Endothelial cell (in vitro differentiated cells): ENCODE results near the gene ADAMTS2. TPM values are rescaled to one million over a fixed set of nuclear protein-coding genes. Genes with fewer than 3 reads are reported as not detected.

Experiments used
- DNase-seq: peaks from one replicate; pipeline ENCODE4 v3.0.0; 2021; ENCODE audit warnings: low spot score
- H3K27ac Mint-ChIP-seq: one replicate; pipeline ENCODE4 v1.8.0; 2021; ENCODE audit warnings: mixed read lengths, inconsistent platforms; ENCODE audit not compliant: unreplicated experiment
- H3K27me3 Mint-ChIP-seq: one replicate; pipeline ENCODE4 v1.8.0; 2021; ENCODE audit warnings: mild to moderate bottlenecking, moderate library complexity, mixed read lengths, inconsistent platforms; ENCODE audit not compliant: unreplicated experiment
- H3K36me3 Mint-ChIP-seq: one replicate; pipeline ENCODE4 v1.8.0; 2021; ENCODE audit warnings: mild to moderate bottlenecking, low read depth, mixed read lengths, inconsistent platforms; ENCODE audit not compliant: unreplicated experiment
- H3K4me1 Mint-ChIP-seq: one replicate; pipeline ENCODE4 v1.8.0; 2021; ENCODE audit warnings: mild to moderate bottlenecking, mixed read lengths, inconsistent platforms; ENCODE audit not compliant: unreplicated experiment
- H3K4me3 Mint-ChIP-seq: one replicate; pipeline ENCODE4 v1.8.0; 2021; ENCODE audit warnings: mild to moderate bottlenecking, mixed read lengths, inconsistent platforms; ENCODE audit not compliant: unreplicated experiment
- H3K9me3 Mint-ChIP-seq: one replicate; pipeline ENCODE4 v1.8.0; 2021; ENCODE audit warnings: mixed read lengths, inconsistent platforms; ENCODE audit not compliant: unreplicated experiment
- CTCF ChIP-seq: fragments of 200-600 bp; sonication (generic); IDR thresholded peaks from one replicate; pipeline ENCODE4 v1.5.0; 2021; ENCODE audit warnings: antibody characterized with exemption; ENCODE audit not compliant: unreplicated experiment
- total RNA-seq: library from RNA; stranded (reverse); fragmentation: NEBNext Ultra II Directional; extraction: Animal tissue kit (Norgen Biotek cat#: 25700); gene quantifications from one replicate; pipeline ENCODE4 v1.2.1, GENCODE V29; 2021; ENCODE audit not compliant: unreplicated experiment

The ADAMTS2 gene
- total RNA-seq, 1 donor from 2014 or later: 1.5 TPM

DNA sequence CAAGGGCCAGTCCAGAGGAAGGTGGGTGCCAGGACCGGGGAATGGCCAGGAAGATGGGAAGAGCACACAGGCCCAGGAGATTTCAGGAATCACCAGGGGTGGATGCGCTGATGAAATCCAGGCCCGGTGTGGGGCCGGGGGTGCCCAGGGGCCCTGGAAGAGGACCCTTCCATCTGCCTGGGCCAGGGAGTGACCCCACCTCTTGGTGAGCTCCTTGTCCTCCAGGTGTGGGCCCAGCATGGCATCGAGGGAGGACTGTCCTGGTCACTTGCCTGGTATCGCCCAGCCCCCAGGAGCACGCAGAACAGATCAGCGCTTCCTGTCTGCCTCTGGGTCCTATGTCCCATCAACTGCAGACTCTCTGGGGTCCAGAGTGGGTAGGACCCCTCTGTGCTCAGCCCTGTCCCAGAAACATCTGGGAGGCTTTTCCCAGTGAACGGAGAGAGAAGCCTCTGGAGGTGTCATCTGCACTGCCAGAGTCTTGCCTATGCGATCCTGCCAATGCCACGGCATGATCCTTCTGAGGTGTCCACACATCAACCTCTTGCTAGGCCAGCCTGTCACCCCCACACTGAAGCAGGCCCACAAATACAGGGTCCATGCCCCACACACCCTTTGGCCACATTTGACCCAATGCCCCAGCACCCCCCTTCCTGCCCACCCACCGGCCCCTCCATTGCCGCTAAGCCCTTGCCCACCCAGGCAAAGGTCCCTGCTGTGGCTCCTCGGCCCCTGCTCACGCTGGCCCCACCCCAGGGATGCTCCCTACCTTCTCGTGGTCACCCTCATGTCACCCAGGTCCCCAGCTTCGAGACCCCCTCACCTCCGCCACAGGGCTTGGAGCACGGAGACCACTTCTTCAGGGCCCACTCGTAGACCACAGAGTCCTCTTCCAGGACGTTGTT, 217.9 kb downstream of the ADAMTS2 start:
- H3K27ac Mint-ChIP-seq: no peak overlapping the region
- no peaks in the 10 kb centered on the region for H3K9me3 Mint-ChIP-seq
- no peak overlapping the region for H3K4me3 Mint-ChIP-seq
- peaks cover 10% of the 10 kb centered on the region for H3K27me3 Mint-ChIP-seq
- DNase-seq: no peak
- H3K4me1 Mint-ChIP-seq: no peaks in the 10 kb centered on the region
- peaks cover 10% of the 10 kb centered on the region for H3K36me3 Mint-ChIP-seq
- no peak for TF ChIP-seq CTCF

DNA sequence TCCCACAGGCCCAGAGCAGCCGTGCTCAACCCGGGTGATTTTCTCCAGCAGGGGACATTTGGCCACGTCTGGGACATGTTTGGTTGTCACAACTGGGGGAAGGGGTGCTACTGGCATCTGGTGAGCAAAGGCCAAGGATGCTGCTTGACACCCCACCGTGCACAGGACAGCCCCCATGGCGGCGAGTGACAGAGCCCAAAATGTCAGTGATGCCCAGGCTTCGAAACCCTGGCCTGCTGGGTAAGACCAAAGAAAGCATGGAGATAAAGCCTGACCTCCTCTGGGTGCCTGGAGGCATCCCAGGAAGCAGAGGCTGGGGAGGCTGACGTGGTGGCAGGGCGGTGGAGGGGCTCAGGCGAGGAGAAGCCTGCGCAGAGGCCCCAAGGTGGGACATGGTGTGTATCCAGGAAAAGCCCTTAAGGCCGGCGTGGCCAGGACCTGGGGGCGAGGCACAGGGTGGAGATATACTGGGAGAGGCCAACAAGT, 218.7 kb downstream of the ADAMTS2 start:
- no peaks in the 10 kb centered on the region for H3K4me1 Mint-ChIP-seq
- no peak for DNase-seq

DNA sequence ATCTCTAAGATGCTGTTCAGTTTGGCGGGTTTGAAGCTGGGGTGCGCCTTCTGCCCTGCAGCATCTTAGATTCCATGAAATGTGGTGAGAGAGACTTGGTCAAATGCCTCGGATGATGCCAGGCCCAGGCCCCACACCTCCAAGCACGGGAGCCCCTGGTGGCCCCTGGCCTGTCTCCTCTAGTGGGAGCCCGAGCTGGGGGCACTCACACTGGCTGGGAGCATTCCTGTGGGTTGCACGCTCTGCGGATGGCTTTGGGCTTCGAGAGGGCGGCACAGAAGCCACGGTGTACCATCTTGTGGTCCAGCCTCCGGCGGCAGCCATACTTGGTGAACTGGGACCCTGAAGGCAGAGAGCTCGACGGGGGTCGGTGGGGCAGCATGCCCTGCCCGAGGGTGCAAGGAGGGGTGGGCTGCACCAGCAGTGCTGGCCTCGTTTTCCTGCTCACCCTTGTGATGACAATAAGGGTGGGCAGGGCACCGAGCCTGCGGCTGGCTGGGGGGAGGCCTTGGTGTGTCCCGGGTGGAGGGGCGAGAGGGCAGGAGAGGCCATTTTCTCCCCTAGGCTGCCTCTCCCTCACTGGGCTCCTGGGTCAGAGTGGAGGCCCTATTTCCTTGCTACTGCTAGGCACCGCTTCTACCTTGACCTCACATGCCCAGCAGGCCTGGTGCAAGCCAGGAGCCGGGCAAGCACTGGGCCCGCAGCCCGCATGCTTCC, 219.3 kb downstream of the ADAMTS2 start:
- no peak for TF ChIP-seq CTCF
- Mint-ChIP-seq H3K4me3 (no peak overlapping the region), H3K27ac (no peak overlapping the region), H3K36me3 (peaks cover 10% of the 10 kb centered on the region), H3K4me1 (no peaks in the 10 kb centered on the region), H3K9me3 (no peaks in the 10 kb centered on the region), H3K27me3 (peaks cover 10% of the 10 kb centered on the region)
- no peak for DNase-seq

More for the DNA sequence above, 218.7 kb downstream of the ADAMTS2 start:
- no peak overlapping the region for H3K27ac Mint-ChIP-seq
- H3K4me3 Mint-ChIP-seq: no peak overlapping the region
- no peaks in the 10 kb centered on the region for H3K9me3 Mint-ChIP-seq
- peaks cover 10% of the 10 kb centered on the region for H3K27me3 Mint-ChIP-seq
- TF ChIP-seq CTCF: no peak
- peaks cover 10% of the 10 kb centered on the region for H3K36me3 Mint-ChIP-seq

GRCh38 chr5:179124853-179125788, 220.1 kb downstream of the ADAMTS2 start:
- H3K27ac Mint-ChIP-seq: no peak overlapping the region
- H3K36me3 Mint-ChIP-seq: peaks cover 12% of the 10 kb centered on the region
- no peak overlapping the region for H3K4me3 Mint-ChIP-seq
- DNase-seq: no peak
- no peak for TF ChIP-seq CTCF
- no peaks in the 10 kb centered on the region for H3K4me1 Mint-ChIP-seq
- H3K9me3 Mint-ChIP-seq: peaks cover 3% of the 10 kb centered on the region
- peaks cover 9% of the 10 kb centered on the region for H3K27me3 Mint-ChIP-seq
